Limb (tissue), 2 donors: ENCODE data around the gene TMEM179.

ENCODE experiments used
- DNase-seq, 2 donors: peaks; one replicate each; pipeline ENCODE4 v3.0.0-alpha.2; 2016; ENCODE audit errors: extremely low spot score in 2 of 2

The TMEM179 gene

GRCh38 chr14:104572668-104573067 is 31.9 kb downstream of the TMEM179 start:
- no peak for DNase-seq

- DNase-seq: no peak
Observed at GRCh38 chr14:104572024-104572626, 32.4 kb downstream of the TMEM179 start.

GRCh38 chr14:104571246-104571645 is 33.3 kb downstream of the TMEM179 start:
- no peak for DNase-seq

DNA sequence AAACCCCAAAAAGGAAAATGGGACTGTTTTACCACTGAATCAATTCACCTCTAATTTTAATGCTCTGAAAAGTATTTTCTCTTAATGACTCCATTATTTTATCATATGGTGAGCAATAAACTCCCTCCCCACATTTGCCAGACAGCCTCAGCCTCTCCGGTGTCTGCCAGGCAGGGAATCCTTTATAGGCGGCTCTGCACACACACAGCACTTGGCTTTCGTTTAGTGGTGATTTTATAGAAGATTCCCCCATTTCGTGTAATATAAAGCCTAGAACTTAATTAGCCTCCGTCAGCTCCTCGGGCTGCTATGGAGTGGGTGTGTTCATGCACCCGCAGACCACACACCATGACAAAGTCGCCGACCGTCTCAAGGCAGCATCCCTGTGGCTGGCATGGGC is 35.1 kb downstream of the TMEM179 start:
- no peak for DNase-seq

DNA sequence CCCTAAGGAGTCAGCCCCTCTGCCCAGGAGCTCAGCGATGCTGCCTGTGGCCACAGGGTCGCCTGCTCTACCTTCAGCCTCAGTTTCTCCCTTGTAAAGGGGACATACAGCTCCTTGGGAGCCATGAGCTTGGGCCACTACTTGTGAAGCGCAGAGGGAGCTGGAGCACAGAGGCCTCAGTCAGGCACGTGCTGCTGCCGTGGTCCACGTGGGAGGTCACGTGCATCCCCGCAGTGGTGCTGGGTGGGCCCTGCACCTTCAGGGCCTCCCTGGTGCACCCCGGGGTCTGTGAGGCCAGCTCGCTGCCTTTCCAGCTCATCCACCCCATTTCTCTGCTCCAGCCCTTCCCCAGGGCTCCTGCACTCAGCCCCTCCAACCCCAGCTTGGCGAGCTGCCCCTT is 36.0 kb downstream of the TMEM179 start:
- no peak for DNase-seq

GRCh38 chr14:104567957-104568225 is 36.7 kb downstream of the TMEM179 start:
- DNase-seq: no peak

DNA sequence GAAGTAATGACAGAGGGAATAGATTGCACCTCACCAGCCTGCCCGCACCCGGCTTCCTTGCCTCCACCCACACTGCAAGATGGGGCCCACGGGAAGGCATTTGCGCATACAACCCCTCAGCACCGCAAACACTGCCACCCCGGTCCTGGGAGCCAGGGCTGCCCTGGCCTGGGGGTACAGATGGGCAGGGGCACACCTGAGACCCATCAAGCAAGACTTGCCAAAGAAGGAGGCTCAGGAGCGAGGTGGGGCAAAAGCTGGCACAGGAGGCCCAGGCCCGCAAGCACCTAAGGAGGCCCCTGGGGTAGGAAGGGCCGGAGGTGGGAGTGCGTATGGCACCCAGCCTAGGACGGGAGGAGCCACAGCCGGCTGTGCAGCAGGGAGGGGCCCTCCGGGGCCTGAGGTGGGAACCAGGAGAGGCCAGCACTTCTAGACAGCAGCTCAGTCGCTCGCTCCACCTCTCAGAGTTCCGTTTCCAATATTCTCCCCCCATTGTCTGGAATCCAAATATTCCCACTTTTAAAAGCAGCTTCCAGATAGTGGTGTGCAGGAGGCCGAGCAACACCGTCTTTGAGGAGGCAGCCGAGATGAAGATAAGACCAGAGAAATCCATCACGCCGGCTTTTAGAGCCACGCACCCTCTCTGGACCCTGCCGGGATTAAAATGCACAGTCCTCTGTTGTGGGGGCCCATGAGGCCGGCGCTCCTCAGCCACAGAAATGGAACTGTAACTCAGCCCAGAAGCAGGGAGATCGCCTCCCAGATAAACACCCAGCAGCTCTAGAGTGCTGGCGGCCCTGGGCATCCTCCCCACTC is 37.2 kb downstream of the TMEM179 start:
- DNase-seq: no peak

DNA sequence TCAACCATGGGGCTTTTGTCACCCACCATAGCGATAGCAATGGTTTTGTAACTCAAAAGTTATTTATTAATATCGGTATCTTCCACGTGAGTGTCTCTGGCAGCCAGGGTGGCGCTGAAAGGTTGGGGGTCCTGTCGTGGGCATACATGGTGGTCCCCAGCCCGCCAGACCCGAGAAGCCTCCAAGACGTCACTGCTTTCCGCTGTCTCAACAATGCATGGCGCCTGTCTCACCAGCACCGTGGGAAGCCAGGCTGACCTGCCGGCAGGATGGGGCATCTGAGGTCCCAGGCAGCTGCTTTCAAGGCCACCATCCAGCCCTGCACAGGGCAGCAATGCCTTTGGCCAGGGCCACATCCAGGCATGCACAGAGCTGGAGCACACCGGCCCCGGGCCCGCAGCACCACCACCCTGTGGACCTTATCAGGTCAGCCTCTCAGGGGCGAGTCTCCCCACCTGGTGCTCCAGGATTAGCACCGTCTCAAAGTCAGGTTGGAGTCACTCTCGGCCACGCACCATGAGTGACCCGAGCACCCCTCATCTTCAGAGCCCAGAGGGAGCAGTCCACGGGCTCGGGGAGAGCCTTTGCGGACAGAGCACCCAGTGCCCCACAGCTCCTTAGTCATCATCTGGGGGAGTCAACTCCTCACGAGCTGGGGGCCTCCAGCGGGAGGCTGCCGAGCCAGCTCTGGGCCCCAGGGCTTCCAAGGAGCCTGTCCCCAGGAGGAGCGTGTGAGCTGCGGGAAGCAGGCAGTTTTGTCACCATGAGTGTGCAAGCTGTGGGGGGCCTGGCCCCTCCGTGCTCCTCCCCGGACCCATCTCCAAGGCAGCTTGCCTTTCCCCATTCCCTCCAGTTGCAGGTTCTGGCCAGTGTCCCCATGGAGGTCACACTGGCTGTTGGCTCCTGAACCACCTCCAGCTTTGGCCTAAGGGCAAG is 39.6 kb downstream of the TMEM179 start:
- DNase-seq: no peak

DNA sequence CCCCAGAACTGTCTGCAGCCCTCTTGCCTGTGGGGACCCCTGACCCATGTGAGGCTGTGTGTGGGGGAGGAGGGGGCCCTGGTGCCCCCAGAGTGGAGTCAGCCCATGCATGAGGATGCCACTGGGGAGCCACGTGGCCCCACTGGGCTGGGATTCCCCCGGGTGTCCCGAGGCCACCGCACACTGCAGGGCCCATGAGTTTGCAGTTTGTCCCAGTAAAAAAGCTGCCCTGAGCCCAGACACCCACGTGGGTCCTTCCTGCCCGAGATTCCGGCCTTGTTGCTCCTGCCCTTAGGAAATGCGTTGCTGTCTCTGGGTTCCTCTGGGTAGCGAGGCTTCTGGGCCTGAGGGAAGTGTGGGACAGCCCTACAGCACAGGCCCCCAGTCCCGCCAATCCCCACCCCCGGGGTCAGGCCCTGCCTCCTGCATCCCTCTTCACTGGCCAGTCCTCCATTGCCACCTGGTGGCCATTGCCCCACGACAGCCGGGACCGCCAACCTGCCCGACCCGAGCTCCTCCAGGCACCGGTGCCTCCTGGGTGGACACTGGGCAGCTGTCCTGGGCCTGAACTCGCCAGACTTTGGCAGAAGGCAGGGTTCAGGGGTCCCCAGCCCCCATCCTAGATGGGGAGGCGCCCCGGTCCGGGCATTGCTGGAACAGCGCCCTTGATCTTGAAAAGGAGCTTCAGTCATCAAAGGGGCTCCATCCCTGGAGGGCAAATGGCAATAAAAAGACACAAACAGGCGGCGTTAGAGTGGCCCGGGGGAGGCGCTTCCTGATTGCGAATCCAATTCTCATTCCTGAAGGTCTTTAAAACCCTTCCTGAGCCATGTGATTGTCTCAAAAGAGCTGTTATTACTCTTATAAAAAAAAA is 40.6 kb downstream of the TMEM179 start:
- peak in 1 of 2 donors; percentile 89 for DNase-seq

GRCh38 chr14:104563191-104563741 is 41.3 kb downstream of the TMEM179 start:
- DNase-seq: no peak

- DNase-seq: peak in 1 of 2 donors; percentile 30
Observed at GRCh38 chr14:104562606-104563005, 42.0 kb downstream of the TMEM179 start.

DNA sequence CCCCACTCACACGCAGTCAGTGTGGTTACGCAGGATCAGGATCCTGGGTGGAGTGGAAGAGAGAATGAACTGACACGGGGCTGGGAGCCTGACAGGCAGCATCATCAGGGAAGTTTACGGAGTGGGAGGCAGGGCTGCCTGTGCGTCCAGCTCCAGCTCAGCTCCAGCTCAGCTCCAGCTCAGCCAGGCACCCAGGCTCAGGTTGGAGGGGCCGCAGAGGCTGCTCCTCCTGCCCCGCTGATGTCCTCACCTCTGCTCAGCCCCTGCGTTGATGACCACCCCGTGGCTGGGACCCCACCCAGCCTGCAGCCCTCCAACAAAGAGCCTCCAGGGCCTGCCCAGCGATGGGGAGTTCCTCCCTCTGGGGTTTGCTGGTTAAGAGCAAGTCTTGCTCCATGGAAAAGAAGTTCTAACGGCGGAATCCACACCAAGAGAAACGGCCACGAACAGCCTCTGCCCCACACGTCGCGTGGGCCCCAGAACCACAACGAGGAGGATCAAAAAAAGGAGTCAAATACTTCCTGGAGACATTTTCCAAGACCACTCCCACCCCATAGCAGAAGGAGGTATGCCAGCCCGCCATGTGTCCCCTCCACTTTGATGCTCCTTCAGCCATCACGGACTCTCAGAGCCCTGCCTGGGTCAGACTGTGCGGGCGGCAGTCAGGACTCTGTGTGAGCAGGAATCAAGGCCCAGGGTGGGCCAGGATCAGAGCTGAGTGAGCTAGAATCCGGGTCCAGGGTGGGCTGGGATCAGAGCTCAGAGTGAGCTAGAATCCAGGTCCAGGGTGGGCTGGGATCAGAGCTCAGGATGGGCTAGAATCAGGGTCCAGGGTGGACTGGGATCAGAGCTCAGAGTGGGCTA is 42.7 kb downstream of the TMEM179 start:
- DNase-seq: peak in 1 of 2 donors; percentile 29

- peak in 1 of 2 donors; percentile 39 for DNase-seq
Observed at GRCh38 chr14:104561124-104561557, 43.4 kb downstream of the TMEM179 start.

- no peak for DNase-seq
Observed at GRCh38 chr14:104560586-104560945, 44.0 kb downstream of the TMEM179 start.

GRCh38 chr14:104559804-104560585 is 44.6 kb downstream of the TMEM179 start:
- peak in 1 of 2 donors; percentile 31 for DNase-seq

- DNase-seq: no peak
Observed at GRCh38 chr14:104559028-104559803, 45.4 kb downstream of the TMEM179 start.

- no peak for DNase-seq
Observed at GRCh38 chr14:104558231-104559027, 46.1 kb downstream of the TMEM179 start.

GRCh38 chr14:104557766-104558165 is 46.8 kb downstream of the TMEM179 start:
- DNase-seq: no peak
